Ishikawa (cell line): ENCODE data around the gene MAGI1.

Source experiments
- CEBPB ChIP-seq: IDR thresholded peaks from 2 replicates; pipeline ENCODE4 v1.6.1; 2012
- EP300 ChIP-seq: IDR thresholded peaks from 2 replicates; pipeline ENCODE4 v1.6.1; 2012; ENCODE audit warnings: borderline replicate concordance
- FOXM1 ChIP-seq: IDR thresholded peaks from 2 replicates; pipeline ENCODE4 v1.6.1; 2012; ENCODE audit warnings: low read depth, borderline replicate concordance
- RAD21 ChIP-seq: IDR thresholded peaks from 2 replicates; pipeline ENCODE4 v1.6.1; 2012; ENCODE audit warnings: low read depth
- TAF1 ChIP-seq: IDR thresholded peaks from 2 replicates; pipeline ENCODE4 v1.6.1; 2012; ENCODE audit warnings: low read depth, mild to moderate bottlenecking
- TEAD4 ChIP-seq: IDR thresholded peaks from 2 replicates; pipeline ENCODE4 v1.6.1; 2012
- YY1 ChIP-seq: IDR thresholded peaks from 2 replicates; pipeline ENCODE4 v1.6.1; 2012; ENCODE audit warnings: low read depth
- ZBTB7A ChIP-seq: IDR thresholded peaks from 2 replicates; pipeline ENCODE4 v1.6.1; 2012; ENCODE audit warnings: low read depth
- TF ChIP-seq, protein P1 (sequence below): IDR thresholded peaks from 2 replicates; pipeline ENCODE4 v1.6.1; 2012; ENCODE audit warnings: low read depth, mild to moderate bottlenecking
- TF ChIP-seq, protein P2 (sequence below): IDR thresholded peaks from 2 replicates; pipeline ENCODE4 v1.6.1; 2012

DNA sequence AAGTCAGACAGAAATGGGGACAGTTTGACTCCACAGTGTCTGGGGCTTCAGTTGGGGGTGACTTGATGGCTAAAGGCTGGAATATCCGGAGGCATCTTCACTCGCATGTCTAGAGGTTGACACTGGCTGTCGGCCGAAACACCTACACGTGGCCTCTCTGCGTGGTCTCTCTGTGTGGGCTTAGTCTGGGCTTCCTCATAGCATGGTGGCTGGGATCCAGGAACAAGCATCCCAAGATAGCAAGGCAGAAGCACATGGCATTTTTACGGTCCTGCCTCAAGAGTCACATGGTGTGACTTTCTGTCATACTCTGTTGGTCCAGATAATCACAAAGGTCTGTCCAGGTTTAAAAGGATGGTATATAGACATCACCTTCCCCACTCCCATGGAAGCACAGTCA lies 34.5 kb downstream of the MAGI1 start:
- no peak for TF ChIP-seq TEAD4
- TF ChIP-seq, protein P1, sequence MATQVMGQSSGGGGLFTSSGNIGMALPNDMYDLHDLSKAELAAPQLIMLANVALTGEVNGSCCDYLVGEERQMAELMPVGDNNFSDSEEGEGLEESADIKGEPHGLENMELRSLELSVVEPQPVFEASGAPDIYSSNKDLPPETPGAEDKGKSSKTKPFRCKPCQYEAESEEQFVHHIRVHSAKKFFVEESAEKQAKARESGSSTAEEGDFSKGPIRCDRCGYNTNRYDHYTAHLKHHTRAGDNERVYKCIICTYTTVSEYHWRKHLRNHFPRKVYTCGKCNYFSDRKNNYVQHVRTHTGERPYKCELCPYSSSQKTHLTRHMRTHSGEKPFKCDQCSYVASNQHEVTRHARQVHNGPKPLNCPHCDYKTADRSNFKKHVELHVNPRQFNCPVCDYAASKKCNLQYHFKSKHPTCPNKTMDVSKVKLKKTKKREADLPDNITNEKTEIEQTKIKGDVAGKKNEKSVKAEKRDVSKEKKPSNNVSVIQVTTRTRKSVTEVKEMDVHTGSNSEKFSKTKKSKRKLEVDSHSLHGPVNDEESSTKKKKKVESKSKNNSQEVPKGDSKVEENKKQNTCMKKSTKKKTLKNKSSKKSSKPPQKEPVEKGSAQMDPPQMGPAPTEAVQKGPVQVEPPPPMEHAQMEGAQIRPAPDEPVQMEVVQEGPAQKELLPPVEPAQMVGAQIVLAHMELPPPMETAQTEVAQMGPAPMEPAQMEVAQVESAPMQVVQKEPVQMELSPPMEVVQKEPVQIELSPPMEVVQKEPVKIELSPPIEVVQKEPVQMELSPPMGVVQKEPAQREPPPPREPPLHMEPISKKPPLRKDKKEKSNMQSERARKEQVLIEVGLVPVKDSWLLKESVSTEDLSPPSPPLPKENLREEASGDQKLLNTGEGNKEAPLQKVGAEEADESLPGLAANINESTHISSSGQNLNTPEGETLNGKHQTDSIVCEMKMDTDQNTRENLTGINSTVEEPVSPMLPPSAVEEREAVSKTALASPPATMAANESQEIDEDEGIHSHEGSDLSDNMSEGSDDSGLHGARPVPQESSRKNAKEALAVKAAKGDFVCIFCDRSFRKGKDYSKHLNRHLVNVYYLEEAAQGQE: no peak
- TF ChIP-seq CEBPB: no peak
- TF ChIP-seq EP300: no peak
- TF ChIP-seq, protein P2, sequence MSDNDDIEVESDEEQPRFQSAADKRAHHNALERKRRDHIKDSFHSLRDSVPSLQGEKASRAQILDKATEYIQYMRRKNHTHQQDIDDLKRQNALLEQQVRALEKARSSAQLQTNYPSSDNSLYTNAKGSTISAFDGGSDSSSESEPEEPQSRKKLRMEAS: no peak
- TF ChIP-seq RAD21: no peak
- no peak for TF ChIP-seq ZBTB7A
- TF ChIP-seq TAF1: no peak
- no peak for TF ChIP-seq FOXM1
- TF ChIP-seq YY1: no peak
